HL-60/S4 (cell line): ENCODE data around the gene KCTD15.

Source experiments
- in situ Hi-C: fragments of 300-500 bp; cut with MboI; formaldehyde crosslinking; loops from 2 replicates; pipeline ENCODE4 v1.14.3; 2022; ENCODE audit warnings: low sequenced_read_pairs

Gene KCTD15

GRCh38 chr19:33794683-33795369 lies 1.8 kb upstream of the KCTD15 start:
- in situ Hi-C loops: loop anchor here (25.0 kb wide), 2 partner anchors 217 to 917 kb away; no protein-coding TSS in a partner anchor

DNA sequence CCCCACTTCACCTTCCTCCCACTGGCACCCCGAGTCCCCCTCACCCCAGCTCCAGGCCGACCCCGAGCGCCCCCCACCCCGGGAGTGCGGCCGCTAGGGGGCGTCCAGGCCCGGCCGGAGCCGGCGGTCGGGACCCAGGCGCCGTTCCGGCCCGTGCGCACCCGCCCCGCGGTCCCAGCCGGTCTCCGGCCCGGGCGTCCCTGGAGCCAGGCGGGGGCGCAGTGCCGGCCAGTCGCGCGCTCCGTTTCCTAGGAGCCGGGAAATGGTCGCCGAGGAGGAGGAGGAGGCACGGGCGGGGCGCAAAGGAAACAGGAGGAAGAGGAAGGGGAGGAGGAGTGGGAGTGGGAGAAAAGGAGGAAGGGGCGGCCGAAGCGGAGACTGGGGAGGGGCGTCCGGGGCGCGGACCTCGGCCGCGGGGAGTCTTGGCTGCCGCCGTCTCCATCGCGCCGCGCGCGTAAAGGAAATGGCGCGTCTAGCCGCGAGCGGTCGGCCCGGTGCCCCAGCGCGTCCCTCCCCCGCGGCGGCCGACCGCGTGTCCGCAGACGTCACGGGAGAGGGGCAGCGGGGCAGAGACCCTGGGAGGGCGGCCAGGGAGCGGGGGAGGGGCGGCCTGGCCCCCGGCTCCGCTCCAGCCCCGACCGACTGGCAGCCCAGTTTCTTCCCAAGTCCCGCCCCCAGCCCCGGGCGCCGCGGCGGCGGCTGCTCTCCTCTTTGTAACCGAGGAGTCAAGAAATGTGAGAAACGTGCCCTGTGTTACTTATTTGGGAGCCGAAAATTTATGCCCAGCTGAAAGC lies 1.1 kb upstream of the KCTD15 start:
- in situ Hi-C loops: loop anchor here (25.0 kb wide), 2 partner anchors 217 to 917 kb away; no protein-coding TSS in a partner anchor

DNA sequence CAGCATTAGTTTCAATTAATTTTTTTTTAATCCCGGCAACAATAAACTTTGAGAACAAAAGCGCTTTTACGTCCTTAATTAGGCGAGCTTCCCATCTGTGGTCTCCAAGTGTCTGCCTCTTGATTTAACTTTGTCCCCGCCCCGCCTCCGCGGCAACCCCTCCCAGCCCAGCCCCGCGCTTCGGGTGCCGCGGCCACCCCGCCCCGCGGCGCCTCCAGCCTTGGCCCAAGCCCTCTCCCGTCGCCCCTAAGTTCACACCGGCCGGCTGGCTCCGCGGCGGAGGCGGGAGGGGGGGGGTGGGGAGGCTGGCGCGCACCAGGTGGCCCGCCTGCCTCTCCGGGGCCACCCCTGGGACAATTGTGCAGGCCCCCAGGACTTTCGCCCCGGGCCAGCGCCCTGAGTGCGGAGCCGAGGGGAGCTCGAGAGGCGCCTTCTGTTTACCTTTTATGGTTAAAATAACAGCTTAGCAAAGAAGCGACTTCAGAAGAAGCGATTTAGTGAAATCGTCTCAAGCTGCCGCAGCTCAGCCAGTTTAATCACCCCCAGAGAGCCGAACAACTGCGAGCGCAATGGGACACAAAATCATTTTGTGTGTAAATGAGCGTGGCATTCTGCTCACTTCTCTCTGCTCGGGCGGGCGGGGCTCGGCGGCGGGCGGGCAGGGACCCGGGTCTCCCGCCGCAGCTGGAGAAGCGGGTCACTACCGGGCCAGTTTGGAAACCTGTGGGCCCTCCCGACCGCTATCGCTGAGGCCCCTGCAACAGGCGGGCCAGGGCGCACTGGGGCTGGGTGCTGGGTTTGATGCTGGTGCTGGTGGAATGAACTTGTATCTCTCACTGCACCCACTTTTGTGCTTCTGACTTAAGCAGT lies 1.4 kb downstream of the KCTD15 start:
- in situ Hi-C loops: loop anchor here (25.0 kb wide), 2 partner anchors 214 to 914 kb away; no protein-coding TSS in a partner anchor

DNA sequence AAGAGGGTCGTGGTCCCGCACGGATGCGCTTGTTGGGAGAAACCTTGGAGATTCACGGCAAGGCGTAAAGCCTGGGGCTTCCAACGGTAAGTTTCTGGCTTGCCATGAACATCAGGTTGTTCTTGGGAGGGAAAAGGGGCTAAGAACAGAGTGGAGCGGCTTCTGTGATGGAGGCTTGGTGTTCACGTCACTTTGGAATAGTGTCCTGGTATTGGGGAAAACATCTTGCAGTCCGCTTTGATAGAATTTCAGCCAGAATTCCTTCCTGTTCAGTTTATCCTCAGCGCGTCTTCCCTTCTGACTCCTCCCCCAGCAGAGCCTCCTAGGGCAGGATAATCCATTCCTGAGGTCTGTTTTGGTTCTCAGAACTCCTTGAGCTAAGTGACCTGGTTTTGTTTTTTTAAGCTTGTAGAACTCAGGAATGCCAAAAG lies 2.0 kb downstream of the KCTD15 start:
- in situ Hi-C loops: loop anchor here (25.0 kb wide), 2 partner anchors 214 to 914 kb away; no protein-coding TSS in a partner anchor

DNA sequence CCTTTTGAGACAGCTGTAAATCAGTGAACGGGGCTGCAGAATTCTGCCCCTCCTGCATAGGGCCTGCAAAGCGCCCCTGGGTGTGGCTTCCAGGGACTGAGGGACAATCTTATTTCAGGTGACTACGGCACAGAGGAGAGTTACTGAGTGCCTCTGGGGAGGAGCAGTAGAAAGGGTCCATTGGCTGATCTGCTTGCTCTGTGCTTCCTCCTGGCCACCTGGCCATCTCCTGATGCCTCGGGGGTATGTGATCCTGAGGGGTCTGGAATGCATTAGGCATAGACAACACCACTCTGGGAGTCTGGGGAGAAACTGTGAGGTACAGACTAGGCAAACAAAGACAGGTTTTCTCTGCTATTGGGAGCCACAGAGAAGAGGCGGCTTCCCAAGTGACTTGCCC lies 2.8 kb downstream of the KCTD15 start:
- in situ Hi-C loops: loop anchor here (25.0 kb wide), 2 partner anchors 213 to 913 kb away; no protein-coding TSS in a partner anchor

- in situ Hi-C loops: no loop called here
These were observed 3.5 kb downstream of the KCTD15 start for GRCh38 chr19:33800012-33800680.

- in situ Hi-C loops: no loop called here
These were observed 4.7 kb downstream of the KCTD15 start for GRCh38 chr19:33801411-33801810.

- in situ Hi-C loops: no loop called here
These were observed 5.3 kb downstream of the KCTD15 start for GRCh38 chr19:33802001-33802400.

GRCh38 chr19:33802801-33803200 lies 6.1 kb downstream of the KCTD15 start:
- in situ Hi-C loops: no loop called here

GRCh38 chr19:33803383-33803782 lies 6.7 kb downstream of the KCTD15 start:
- in situ Hi-C loops: no loop called here

- in situ Hi-C loops: no loop called here
These were observed 7.5 kb downstream of the KCTD15 start for GRCh38 chr19:33804021-33804799.

GRCh38 chr19:33805313-33805712 lies 8.6 kb downstream of the KCTD15 start:
- in situ Hi-C loops: no loop called here

DNA sequence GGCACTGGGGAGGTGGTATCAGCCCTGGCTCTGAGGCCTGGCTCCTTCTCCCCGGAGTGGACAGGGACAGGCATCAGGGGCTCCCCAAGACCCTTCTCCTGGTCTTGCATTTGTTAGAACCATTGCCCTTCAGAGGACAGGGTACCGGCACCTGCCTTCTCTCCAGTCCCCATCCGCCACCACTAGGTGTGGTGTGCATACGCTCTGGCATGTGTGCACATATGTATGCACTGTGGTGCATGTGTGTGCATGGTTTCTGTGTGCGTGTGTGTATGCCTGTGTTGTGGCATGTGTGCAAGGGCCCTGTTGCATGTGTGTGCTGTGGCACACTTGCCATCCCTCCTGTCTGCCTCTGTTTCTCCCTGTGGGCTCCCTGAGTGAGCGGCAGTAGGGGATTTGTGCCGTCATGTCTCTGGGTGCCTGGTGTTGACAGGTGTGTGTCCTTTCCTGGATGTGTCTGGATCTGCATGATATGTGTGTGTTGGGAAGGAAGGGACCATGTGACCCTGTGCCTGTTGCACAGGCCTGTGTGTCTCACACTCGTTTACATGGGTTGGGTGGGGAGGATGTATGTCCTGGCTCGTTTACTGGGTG lies 9.3 kb downstream of the KCTD15 start:
- in situ Hi-C loops: no loop called here

DNA sequence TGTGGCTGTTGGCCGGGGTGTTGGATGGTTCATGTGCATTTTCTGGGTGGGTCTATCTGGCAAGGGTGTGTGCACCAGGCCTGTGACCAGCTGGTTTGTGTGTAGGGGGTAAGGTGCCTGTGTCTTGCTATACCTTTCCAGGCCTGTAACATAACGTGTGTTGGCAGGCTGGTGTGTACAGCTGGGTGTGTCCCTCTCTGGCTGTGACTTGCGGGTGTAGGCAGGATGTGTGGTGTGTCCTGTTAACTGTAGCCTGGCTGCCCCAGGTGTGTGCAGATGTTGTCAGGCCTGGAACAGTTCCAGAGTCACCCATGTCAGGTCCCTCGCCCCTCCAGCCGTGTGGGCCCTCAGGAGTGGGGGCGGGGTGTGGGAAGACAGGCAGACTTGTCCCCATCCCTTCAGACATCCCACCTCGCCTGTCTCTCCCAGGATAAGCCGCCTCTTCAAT lies 9.8 kb downstream of the KCTD15 start:
- in situ Hi-C loops: no loop called here

GRCh38 chr19:33808399-33808798 lies 11.7 kb downstream of the KCTD15 start:
- in situ Hi-C loops: no loop called here

GRCh38 chr19:33809960-33810359 lies 13.3 kb downstream of the KCTD15 start:
- in situ Hi-C loops: no loop called here

DNA sequence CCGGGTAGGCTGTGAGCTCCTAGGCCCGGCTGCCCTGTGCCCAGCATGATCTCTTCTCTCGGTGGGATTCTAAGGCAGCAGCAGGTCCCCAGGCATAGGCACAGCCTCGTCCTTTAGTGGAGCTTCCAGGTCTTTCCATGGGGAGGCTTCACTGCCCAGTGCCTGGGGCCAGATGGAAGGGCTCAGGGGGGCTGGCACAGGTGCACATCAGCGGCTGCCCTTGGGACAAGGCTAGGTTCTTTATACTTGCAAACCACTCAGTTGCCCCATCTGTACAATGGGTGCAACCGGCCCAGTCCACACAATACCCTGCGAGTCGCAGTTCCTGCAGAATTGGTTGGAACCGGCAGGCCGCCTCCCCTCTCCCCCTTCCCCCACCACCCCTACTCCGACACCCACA lies 14.2 kb downstream of the KCTD15 start:
- in situ Hi-C loops: no loop called here

DNA sequence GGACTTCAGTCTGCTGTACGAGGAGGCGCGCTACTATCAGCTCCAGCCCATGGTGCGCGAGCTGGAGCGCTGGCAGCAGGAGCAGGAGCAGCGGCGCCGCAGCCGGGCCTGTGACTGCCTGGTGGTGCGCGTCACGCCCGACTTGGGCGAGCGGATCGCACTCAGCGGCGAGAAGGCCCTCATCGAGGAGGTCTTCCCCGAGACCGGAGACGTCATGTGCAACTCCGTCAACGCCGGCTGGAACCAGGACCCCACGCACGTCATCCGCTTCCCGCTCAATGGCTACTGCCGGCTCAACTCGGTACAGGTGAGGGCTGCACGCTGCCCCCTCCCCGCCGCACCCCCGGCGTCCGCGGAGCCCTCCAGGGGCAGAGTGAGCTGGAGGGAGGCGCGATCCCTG lies 14.6 kb downstream of the KCTD15 start:
- in situ Hi-C loops: no loop called here

DNA sequence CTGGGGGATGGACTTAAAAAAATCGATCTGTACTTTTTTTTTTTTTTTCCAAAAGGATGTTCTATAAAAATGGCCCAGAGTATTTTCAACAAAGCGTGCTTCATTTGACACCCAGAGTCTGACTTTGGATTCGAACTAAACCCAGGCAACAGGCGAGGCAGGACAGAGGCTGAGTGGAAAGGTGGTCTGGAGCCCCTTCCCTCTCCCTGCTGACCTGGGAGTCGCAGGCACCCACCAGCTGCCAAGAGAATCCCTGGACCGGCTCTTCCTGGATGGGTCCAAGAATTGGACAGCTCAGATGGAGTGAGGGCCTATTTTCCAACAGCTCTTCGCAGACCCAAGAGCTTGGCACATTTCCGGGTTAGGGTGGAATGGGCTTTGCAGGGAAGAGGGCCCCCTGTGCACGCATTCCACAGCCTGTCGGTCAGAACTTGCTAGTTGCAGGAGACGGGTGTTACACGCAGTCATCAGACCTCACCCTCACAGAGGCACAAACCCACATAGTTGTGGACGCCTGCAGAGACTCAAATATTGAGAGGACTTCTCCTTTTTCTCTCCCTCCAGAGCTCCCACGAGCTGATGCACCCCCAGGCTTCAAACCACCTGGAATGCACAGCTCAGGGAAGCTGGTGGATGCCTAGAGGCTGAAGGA lies 15.2 kb downstream of the KCTD15 start:
- in situ Hi-C loops: no loop called here
